ENCODE data around the gene TMEM74B.
"Not testable (repeated sequence)": the region's sequence is repeated elsewhere in the genome, so short reads cannot be mapped to it uniquely, and the experiment has no call there.

The TMEM74B gene

DNA sequence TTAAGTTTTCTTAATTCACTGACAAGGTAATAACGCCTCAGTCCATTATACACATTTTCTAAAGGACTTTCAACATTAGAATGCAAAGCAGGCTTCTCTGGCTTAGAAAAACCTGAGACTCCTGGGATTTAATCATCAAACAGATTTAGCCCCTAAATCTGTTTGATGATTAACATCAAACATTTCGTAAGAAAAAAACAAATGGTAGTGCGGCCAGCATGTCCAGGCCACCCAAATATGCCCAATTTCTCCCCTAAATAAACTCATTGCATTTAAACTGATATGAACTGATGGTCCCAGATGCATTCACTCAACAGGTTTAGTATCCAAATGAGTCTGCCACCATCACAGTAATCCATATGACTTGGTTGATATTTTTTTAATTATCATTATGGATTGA is 6.2 kb downstream of the TMEM74B start:
- no peak for DNase-seq (ENCODE audit: low spot score)

DNA sequence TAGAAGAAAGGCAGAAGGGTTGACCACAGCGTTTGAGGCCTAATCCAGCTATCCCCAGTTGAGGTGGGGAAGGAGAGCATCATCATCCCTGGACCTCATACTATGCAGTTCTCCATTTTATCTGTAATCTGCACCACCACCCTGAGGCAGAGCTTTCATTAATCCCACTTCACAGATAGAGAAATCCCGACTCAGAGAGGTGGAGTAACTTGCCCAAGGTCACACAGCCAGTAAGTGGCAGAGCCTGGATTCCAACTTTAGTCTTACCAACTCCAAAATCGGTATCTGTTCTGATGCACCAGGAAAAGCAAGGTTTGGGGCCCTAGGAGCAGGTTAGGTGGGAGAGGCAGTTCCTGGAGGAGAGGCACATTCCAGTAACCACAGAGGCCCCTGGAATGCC is 6.7 kb downstream of the TMEM74B start:
- no peak for DNase-seq (ENCODE audit: low spot score)

DNA sequence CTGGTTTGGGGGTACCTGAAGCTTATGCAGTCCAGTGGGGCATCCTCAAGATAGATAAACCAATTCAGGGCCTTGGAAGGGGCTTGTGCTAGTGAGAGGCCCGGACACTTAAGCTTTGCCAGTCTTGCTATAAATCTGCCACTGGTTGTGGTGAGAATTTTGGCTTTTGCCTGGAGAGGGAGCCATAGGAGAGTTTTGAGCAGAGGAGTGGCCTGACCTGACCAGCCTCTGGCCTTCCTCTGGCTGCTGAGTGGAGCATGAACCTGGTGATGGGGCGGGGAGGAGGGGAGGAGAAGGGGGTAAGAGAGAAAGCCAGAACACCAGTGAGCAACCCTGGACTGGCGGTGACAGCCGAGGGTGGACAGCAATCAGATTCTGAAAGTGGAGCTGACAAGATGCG is 7.1 kb downstream of the TMEM74B start:
- DNase-seq (ENCODE audit: low spot score): no peak

DNA sequence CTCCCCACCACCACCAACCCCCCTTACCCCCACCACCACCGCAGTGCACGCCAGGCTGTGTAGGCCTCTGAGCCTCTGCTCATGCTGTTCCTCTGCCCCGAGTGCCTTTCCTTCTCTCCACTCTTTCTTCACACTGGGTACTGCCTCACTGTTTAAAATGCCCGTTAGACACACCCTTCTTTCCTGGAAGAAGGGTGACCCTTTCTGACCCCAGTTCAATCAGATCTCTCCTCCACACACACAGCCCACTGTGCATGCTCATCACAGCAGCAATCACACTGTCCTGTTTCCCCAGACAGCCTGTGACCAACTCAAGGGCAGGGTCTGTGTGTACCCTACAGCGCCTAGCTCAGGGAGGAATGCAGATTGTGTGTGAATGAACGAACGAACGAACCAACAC is 10.0 kb downstream of the TMEM74B start:
- DNase-seq (ENCODE audit: low spot score): no peak

DNA sequence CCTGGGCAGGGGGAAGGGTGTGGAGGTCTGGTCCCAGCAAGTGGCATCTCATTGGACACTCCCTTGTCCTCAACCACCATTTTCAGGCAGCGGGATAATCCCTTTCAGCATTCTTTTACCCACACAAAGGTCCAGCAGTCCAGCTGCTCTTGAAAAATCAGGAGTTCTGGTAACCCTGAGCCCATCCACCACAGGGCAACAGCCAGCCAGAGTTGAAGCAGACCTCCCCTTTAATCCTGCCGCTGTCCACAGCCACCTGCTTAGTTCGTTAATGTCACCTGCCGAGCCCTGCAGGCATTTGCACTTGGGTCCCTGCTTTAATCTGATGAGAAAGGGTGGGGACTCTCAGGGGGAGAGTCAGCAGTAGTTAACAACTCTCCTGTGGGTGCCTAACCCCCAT is 11.1 kb downstream of the TMEM74B start:
- no peak for DNase-seq (ENCODE audit: low spot score)

DNA sequence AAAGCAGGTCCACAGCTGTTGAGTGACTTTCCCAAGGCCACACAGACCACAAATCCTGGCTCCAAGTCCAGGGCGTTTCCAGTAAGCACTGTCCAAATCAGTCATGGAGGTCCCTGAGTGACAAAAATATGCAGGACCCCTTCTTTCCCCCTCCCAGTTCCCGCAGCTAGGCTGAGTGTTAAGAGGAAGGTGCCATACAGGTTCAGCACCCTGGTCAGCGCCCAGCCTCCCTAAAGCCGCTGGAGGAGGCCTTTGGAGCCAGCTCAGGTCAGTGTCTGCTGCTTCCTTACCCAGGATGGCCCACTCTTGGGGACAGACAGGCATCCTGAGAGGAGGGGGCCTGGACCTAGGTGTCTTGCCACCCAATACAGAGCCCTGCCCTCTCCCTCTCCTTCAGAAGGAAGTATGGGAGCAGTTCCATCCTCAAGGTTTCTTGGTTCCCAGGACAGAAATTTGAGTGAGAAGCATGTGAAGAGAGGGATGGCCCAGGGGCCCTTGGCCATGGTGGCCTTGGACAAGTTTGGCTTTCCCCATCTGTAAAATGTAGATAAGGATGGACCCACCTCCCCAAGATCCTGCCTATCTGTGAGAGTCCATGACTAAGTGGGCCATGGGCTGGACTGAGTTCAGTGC is 13.2 kb downstream of the TMEM74B start:
- no peak for DNase-seq (ENCODE audit: low spot score)

DNA sequence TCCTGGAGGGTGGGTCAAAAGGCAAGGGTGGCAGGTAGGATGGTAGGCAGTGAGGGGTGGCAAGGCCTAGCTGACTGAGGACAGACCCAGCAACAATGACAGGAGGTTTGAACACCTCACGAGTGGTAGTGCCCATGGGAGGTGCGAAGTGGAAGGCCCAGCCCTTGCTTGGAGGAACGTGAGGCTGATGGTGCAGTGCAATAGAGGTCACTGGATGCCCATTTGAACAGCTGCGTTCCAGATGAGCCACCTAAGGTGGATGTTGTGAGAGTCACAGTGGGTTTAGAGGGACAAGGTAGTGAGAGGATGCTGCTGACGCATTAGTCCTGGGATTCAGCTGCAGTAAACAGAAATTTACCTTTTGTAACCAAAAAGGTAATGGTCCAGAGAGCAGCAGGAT is 15.6 kb downstream of the TMEM74B start:
- no peak for DNase-seq (ENCODE audit: low spot score)

DNA sequence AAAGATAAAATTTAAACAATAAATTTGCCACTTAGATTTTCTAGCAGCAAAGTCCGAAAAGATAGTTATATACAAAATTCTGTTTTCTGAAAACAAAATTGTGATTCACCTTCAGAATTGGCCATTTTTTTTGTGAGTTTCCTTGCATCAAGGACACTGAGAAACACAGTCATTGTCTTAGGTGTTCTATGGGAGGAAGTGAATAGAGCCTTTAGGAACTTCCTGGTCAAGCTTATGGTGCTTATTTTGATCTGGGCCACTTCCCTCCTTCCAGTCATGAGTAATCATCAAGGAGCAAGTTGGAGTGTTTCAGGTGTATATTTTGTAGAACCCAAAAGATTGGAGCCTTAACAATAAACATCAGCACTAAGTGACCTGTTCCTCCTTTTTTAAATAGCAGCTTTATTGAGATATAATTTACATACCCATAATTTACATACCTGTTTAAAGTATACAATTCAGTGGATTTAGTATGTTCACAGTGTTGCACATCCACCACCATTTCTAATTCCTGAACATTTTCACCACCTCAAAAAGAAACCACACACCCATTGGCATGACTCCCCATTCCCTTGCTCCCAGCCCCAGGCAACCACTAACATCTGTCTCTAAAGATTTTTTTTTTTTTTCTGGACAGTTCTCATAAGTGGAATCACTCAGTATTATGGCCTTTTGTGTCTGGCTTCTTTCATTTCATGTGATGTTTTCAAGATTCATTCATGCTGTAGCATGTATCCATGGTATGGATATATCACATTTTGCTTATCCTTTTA is 17.6 kb downstream of the TMEM74B start:
- DNase-seq (ENCODE audit: low spot score): no peak

DNA sequence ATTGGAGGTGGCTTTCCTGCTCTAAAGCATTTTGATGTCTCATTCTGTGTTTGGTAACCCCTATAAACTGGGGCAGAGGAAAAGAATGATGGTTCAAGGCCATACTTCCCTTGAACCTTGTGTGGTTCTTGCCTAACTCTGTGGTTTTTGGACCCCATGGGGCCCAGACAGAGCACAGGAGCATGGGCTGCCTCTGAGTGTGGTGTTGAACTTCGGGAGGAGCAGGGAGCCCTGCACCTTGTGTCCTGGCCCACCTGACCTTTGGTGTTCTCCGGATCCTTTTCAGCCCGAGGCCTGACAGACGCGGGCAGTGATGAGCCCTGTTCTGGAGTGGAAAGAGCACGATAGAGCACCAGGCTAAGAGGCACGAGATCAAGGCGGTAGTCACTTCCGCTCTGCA is 18.8 kb downstream of the TMEM74B start:
- DNase-seq (ENCODE audit: low spot score): no peak

DNA sequence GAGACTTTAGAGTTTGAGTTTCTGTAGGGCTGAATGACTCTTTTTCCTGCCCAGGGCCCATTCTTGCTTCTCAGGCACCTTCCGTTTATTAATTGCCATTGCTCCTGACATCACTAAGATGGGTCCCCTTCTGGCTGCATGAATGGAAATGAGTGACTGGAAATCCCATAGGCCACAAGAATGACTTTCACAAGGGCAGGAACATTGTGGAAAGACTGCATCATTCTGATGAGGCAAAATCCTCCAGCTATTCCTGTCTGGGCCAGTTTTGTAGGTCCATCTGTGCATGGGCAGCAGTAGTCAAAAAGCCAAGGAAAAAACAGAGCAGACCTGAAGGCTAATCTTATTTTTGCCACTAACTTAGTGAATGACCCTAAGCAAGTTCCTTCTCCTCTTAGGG is 19.3 kb downstream of the TMEM74B start:
- DNase-seq (ENCODE audit: low spot score): no peak

DNA sequence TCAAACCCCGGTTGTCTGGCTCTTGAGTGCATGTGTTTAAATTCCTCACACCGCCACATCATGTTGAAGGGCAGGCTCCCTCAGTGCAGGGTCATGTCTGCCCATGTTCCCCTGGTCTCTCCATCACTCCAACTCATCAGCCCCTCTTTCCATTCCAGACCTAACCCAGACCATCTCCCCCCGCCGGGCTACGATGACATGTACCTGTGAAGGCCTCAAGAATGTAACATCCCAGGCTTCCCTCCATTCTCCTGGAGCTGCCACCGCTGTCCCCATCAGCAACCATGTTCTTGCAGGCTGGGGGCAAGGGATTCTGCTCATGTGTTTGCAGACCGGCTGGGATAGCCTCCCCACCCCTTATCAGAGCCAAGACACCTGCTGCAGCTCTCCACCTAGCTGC is 19.9 kb downstream of the TMEM74B start:
- DNase-seq (ENCODE audit: low spot score): no peak

DNA sequence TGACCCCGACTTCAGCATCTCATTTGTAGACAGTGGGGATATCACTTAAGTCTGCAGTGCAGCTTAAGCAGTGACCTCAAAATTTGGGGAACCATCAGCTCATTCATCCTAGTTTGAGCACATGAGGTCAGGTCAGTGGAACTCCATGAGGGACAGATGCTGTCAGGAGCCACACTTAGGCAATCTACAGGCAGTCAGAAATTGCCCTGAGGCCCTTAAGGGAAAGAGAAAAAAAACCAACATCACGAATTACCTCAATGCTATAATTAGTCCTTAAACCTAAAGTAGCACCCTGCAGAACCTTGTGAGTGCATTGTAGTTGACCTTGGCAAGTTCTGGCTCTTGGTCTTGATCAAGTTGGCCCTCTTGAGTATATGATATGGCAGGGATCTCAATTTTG is 21.1 kb downstream of the TMEM74B start:
- DNase-seq (ENCODE audit: low spot score): no peak

DNA sequence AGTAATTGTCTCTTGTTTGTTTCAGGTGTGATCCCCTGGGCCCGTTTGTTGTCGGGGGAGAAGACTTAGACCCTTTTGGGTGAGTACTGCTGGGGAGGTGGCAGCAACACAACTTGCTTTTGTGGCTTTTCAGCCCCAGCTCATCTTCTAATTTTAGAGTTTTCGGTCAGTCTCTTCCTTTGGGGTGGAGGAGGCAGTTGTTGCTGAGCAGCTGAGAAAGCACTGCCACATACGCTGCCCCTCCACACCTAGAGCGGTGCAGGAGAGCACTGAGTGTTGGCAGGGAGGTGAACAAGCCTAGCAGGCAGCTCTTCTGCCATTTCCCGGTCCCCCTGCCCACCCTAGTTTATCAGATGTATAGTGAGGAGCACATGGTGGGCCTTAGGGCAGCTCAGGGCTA is 21.7 kb downstream of the TMEM74B start:
- DNase-seq (ENCODE audit: low spot score): no peak

DNA sequence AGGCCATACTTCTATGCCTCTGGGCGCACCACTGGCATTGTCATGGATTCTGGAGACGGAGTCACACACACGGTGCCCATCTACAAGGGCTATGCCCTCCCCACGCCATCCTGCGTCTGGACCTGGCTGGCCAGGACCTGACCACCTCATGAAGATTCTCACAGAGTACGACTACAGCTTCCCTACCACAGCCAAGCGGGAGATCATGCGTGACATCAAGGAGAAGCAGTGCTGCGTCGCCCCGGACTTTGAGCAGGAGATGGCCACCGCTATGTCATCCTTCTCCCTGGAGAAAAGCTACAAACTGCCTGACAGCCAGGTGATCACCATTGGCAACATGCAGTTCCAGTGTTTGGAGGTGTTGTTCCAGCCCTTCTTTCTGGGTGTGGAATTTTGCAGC is 23.8 kb downstream of the TMEM74B start:
- DNase-seq (ENCODE audit: low spot score): no peak

DNA sequence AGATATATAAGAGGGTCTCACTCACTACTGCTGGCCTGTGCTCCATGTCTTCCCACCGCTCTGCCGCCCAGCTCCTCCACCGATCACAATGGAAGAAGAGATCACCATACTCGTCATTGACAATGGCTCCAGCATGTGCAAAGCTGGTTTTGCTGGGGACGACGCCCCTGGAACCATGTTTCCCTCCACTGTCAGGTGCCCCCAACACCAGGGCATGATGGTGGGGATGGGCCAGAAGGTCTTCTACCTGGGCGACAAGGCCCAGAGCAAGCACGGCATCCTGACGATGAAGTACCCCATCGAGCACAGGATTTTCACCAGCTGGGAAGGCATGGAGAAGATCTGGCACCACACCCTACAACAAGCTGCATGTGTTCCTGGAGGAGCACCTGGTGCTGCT is 24.3 kb downstream of the TMEM74B start:
- DNase-seq (ENCODE audit: low spot score): no peak

DNA sequence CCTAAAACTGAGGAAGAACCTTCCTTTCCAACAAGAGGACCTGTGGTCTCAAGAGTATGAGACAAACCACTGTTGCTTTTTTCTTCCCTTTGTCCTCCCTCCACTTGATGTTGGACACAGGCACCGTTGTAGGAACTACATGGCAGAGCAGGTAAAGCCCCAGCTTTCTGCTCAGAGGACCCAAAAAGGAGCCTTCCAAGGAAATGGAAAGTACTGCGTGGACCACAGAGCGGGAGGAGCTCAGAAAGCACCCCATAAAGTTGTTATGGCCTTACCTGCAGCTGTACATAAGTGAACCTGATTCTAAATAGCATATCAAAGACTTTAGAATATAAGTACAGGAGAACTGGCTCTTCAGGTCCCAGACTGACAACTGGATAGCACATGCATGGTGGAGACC is 29.4 kb downstream of the TMEM74B start:
- DNase-seq (ENCODE audit: low spot score): no peak

DNA sequence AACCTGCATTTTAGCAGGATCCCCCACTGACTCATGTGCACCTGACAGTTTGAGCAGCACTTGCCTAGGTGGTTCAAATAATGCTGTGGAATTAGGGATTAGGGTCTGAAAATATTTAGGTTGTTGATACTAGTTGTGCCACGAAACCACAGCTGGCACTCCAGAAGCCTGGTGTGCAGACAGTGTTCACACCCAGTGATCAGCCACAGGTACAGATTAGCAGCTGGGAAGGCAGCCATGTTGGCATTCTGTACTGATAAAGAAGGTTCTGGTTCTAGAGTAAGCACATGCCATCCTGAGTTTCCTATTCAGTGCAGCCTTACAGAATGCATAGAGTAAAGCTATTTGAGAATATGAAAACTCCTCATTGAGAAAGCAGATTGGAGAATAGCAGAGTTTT is 30.1 kb downstream of the TMEM74B start:
- no peak for DNase-seq (ENCODE audit: low spot score)

DNA sequence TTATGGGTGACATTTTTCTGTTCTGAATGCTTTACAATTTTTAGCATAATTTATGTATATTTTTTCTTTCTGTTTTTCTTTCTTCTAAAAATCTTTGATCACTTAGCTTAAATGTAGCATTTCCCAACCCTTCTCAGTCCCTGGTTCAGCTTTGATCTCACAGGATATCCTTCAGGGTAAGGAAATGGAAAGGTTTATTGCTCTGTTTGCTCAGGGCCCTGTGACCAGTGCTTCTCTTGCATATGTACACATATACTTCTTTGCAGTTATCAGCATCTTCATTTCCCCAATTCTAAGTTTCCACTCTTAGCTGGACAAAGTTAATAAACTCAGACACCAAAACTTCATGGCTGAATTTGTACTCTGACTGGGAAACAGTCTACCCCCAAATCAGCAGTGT is 30.6 kb downstream of the TMEM74B start:
- no peak for DNase-seq (ENCODE audit: low spot score)

DNA sequence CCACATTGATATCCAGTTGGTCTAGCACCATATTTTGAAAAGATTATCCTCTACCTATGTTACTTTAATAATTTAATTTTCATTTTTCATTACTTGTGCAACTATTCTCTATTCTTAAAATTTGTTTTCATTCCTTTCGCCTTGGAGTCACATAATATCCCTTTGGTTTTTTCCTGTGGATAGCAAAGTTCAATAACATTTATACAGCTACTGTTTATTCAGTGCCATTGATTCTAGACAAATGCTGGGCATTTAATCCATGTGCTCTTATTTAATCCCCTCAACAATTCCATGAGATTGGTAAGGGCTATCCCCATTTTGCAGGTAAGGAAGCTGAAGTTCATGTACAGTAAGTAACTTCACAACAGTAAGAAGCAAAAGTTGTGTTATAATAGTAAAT is 33.8 kb downstream of the TMEM74B start:
- no peak for DNase-seq (ENCODE audit: low spot score)

DNA sequence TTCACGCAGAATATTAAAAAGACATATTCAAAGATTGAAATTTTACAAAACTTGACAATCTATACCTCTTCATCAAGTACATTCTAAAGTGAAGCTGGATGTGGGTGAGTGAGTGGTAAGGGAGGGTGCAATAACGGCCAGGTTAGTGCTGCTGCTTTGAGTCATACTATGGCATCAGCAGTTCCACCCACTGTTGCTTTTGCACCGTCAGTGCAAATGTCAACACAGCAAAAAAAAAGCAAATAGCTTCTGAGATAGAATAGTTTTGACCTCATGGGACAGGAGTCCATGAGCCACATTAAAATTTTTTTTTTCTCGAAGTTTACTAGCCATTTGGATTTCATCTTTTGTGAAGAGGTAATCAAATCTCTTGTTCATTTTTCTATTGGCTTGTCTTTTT is 34.6 kb downstream of the TMEM74B start:
- no peak for DNase-seq (ENCODE audit: low spot score)

DNA sequence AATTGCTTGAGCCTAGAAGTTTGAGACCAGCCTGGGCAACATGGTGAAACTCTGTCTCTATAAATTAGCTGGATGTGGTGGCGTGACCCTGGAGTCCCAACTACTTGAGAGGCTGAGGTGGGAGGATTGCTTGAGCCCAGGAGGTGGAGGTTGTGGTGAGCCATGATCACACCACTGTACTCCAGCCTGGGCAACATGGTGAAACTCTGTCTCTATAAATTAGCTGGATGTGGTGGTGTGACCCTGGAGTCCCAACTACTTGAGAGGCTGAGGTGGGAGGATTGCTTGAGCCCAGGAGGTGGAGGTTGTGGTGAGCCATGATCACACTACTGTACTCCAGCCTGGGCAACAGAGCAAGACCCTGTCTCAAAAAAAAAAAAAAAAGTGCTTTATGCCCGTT is 35.0 kb downstream of the TMEM74B start:
- DNase-seq (ENCODE audit: low spot score): not testable (repeated sequence)

DNA sequence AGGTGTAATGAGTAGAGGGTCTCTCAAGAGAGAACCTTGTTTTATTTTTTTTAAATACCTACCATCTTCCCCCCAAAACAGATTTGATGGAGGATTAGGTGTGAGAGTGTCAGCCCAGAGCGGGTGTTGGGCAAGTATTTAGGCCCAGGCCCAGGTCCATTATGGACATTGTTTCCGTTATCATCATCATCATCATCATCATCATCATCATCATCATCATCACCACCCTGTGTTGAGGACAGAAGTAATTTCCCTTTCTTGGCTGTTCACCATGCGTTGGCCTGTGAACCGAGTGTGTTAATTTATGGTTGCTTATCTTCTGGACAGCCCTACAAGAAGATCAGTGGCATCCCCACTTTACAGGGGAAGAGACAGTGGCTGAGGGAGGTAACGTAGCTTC is 37.8 kb downstream of the TMEM74B start:
- DNase-seq (ENCODE audit: low spot score): no peak

DNA sequence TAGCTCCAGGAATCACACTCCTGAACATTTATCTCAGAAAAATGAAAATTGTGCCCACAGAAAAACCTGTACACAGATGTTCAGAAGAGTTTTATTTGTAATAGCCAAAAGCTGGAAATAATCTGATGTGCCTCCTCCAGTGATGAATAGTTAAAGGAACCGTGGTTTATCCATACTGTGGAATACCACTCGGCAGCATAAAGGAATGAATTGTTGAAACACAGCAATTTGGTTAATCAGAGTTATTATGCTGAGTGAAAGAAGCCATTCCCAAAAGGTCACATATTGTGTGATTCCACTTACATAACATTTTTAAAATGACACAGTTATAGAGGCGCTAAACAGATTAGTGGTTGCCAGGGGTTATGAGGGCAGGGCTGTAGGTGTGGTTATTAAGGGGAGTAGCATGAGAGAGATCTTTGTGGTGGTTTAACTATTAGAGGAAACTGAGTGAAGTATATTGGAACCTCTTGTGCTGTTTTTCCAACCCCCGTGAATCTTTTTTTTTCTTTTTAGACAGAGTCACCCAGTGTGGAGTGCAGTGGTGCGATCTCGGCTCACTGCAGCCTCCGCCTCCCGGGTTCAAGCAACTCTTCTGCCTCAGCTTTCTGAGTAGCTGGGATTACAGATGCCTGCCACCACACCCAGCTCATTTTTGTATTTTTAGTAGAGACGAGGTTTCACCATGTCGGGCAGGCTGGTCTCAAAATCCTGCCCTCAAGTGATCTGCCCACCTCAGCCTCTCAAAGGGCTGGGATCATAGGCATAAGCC is 40.2 kb downstream of the TMEM74B start:
- no peak for DNase-seq (ENCODE audit: low spot score)

Data from germinal center (tissue), 1 donor.